22Rv1 (cell line): ENCODE data around the gene LAMA5.
A peak's percentile ranks its signal among the peaks of the same experiment; 100 is the strongest.

Experiments used
- H3K27ac ChIP-seq: fragments of 450-650 bp; 2 replicates; pipeline ENCODE4 v1.5.1; 2017
- CTCF ChIP-seq: fragments of 450-650 bp; IDR thresholded peaks from 2 replicates; pipeline ENCODE4 v1.5.1; 2017; ENCODE audit warnings: mild to moderate bottlenecking
- ZFX ChIP-seq: fragments of 450-650 bp; IDR thresholded peaks from 2 replicates; pipeline ENCODE4 v1.6.1; 2017; ENCODE audit warnings: antibody characterized with exemption, borderline replicate concordance

LAMA5 gene

GRCh38 chr20:62304331-62305148, 62.6 kb downstream of the LAMA5 start:
- no peak for TF ChIP-seq ZFX
- TF ChIP-seq CTCF = no peak
- H3K27ac ChIP-seq = peak overlapping the region; percentile 95

GRCh38 chr20:62303340-62304226, 63.5 kb downstream of the LAMA5 start:
- TF ChIP-seq CTCF (no peak), ZFX (no peak)
- H3K27ac ChIP-seq = peak overlapping the region; percentile 95

- no peak for TF ChIP-seq ZFX
- no peak for TF ChIP-seq CTCF
- peak overlapping the region; percentile 95 for H3K27ac ChIP-seq
Observed at GRCh38 chr20:62303062-62303339, 64.1 kb downstream of the LAMA5 start.

DNA sequence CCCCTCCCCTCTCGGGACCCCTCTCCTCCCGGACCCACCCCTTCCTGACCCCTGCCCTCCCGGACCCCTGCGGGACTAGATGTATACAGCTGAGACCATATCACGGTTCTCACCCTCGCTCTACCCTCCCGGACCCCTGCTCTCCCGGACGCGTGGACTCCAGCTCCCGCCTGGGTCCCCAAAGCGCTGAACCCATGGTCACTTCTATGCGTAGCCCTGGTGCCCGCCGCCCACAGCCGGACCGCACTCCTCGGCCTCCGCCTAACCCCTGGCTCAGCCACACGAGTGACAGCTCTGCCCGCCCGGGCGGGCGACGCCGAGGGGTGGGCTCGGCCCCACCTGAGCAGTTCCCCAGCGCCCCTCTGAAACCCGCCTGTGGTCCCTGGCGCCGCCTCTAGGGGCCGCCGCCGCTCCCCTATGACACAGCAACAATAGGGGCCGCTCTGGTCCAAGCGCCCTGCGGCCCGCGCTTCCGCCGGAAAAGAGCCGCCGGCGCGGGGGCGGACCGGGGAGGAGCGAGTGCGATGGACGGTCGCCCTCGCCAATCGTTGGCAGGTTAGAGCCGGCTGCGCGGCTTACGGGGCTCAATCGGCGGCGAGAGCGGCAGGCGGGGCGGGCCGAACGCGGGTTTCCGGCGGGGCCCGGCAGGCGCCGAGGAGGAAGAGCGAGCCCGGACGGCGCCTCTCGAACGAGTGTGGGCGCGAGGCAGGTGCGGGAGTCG, 64.6 kb downstream of the LAMA5 start, which contains the start of gene ADRM1:
Gene ADRM1, plus strand, starts transcription at position 657 of the 721 bp plus-strand sequence. CDS start 572 bp downstream, outside the sequence.
- TF ChIP-seq ZFX = no peak
- TF ChIP-seq CTCF = peak; percentile 87
- peak within 1 kb of the TSS; percentile 95 for H3K27ac ChIP-seq

DNA sequence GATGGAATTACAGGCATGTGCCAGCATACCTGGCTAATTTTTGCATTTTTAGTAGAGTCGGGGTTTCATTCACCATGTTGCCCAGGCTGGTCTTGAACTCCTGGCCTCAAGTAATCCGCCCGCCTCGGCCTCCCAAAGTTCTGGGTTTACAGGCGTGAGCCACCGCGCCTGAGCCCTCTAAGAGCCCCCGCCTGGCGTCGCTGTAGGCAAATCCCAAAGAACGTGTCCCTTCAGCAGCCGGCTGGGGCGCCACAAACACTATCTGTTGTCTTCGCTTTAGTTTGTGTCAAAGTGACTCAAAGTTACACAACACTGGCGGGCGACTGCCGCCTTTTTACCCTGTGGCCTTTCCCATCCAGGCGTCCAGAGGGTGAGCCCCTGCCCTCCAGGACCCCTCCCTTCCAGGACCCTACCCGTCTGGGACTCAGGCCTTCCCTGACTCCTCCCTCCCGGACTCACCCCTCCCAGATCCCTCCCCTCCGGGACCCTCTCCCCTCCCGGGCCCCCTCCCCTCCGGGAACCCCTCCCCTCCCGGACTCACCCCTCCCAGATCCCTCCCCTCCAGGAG, 65.3 kb downstream of the LAMA5 start:
- peak overlapping the region; percentile 95 for H3K27ac ChIP-seq
- TF ChIP-seq CTCF = peak; percentile 79
- TF ChIP-seq ZFX = no peak

DNA sequence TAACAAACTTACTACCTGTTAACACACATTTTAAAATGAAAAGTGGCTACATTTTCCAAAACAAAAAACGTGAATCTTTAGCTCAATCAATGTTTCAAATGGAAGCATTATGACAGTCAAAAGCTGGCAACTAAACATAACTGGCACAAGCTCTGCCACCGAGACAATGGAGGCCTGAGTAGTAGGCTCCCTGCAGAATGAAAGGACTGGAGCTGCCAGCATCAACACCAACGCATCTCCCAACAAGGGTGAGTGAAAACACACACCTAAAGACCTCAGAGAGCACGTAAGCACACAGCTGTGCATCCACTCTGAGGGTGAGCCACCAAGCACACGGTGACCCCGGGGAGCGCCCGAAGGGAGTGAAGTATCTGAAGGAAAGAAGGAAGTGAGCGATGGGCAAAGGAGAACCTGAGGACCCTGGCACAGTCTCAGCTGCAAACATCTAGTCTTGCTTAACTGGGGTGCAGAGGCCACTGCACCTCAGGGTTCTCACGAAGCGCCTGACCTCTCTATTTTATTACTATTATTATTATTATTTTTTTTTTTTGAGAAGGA, 65.9 kb downstream of the LAMA5 start:
- peak overlapping the region; percentile 95 for H3K27ac ChIP-seq

More for the DNA sequence above, 65.9 kb downstream of the LAMA5 start:
- TF ChIP-seq ZFX (no peak), CTCF (no peak)
